H9 (cell line): ENCODE results near the gene E2F4. TPM values are rescaled to one million over a fixed set of nuclear protein-coding genes. Genes with fewer than 3 reads are reported as not detected.

Experiments
- DNase-seq: peaks from one replicate; pipeline ENCODE4 v3.0.0-alpha.2; 2017
- H2AFZ ChIP-seq: one replicate; pipeline ENCODE4 v1.6.1; 2013; ENCODE audit warnings: mild to moderate bottlenecking, low read length, control low read depth, moderate library complexity
- H2AK5ac ChIP-seq: 2 replicates; pipeline ENCODE4 v1.6.1; 2013; ENCODE audit warnings: low read length, control low read depth, mixed read lengths; ENCODE audit not compliant: insufficient read length
- H2BK120ac ChIP-seq: one replicate; pipeline ENCODE4 v1.6.1; 2013; ENCODE audit warnings: low read depth, mild to moderate bottlenecking, low read length, control low read depth, inconsistent platforms; ENCODE audit not compliant: poor library complexity, severe bottlenecking
- H2BK12ac ChIP-seq: 2 replicates; pipeline ENCODE4 v1.6.1; 2013; ENCODE audit warnings: low read length, control low read depth, mixed read lengths, low read depth; ENCODE audit not compliant: insufficient read length
- H2BK15ac ChIP-seq: 2 replicates; pipeline ENCODE4 v1.6.1; 2013; ENCODE audit warnings: low read depth, low read length, control low read depth
- H2BK20ac ChIP-seq: one replicate; pipeline ENCODE4 v1.6.1; 2013; ENCODE audit warnings: low read depth, mild to moderate bottlenecking, low read length, control low read depth, inconsistent platforms; ENCODE audit not compliant: poor library complexity, severe bottlenecking
- H2BK5ac ChIP-seq: 2 replicates; pipeline ENCODE4 v1.6.1; 2013; ENCODE audit warnings: low read length, control low read depth, mixed read lengths; ENCODE audit not compliant: insufficient read length
- H3K14ac ChIP-seq: 2 replicates; pipeline ENCODE4 v1.6.1; 2013; ENCODE audit warnings: low read length, control low read depth; ENCODE audit not compliant: insufficient read depth
- H3K18ac ChIP-seq: 2 replicates; pipeline ENCODE4 v1.6.1; 2013; ENCODE audit warnings: low read depth, mild to moderate bottlenecking, mixed read lengths, low read length, control low read depth; ENCODE audit not compliant: insufficient read length
- H3K23ac ChIP-seq: 2 replicates; pipeline ENCODE4 v1.6.1; 2013; ENCODE audit warnings: low read length, control low read depth, mixed read lengths, low read depth; ENCODE audit not compliant: insufficient read length
- H3K23me2 ChIP-seq: 2 replicates; pipeline ENCODE4 v1.6.1; 2013; ENCODE audit warnings: low read depth, mild to moderate bottlenecking, mixed read lengths, low read length, control low read depth; ENCODE audit not compliant: insufficient read length, poor library complexity, severe bottlenecking
- H3K27ac ChIP-seq: 2 replicates; pipeline ENCODE4 v1.5.1; 2013; ENCODE audit warnings: low read length, control low read depth, mixed read lengths, low read depth; ENCODE audit not compliant: insufficient read length
- H3K27me3 ChIP-seq: 2 replicates; pipeline ENCODE4 v1.6.1; 2013; ENCODE audit warnings: low read length, control low read depth, inconsistent platforms; ENCODE audit not compliant: insufficient read depth
- H3K4ac ChIP-seq: 2 replicates; pipeline ENCODE4 v1.6.1; 2013; ENCODE audit warnings: low read depth, mild to moderate bottlenecking, control low read depth, inconsistent platforms, low read length, moderate library complexity
- H3K4me1 ChIP-seq: 2 replicates; pipeline ENCODE4 v1.6.1; 2013; ENCODE audit warnings: low read length, control low read depth, inconsistent platforms; ENCODE audit not compliant: insufficient read depth
- H3K4me2 ChIP-seq: 2 replicates; pipeline ENCODE4 v1.6.1; 2013; ENCODE audit warnings: low read length, control low read depth, mixed read lengths; ENCODE audit not compliant: insufficient read length, insufficient read depth
- H3K56ac ChIP-seq: 2 replicates; pipeline ENCODE4 v1.6.1; 2013; ENCODE audit warnings: low read depth, mild to moderate bottlenecking, mixed read lengths, low read length, control low read depth; ENCODE audit not compliant: insufficient read length
- H3K79me1 ChIP-seq: 2 replicates; pipeline ENCODE4 v1.6.1; 2013; ENCODE audit warnings: low read depth, mild to moderate bottlenecking, moderate library complexity, low read length, control low read depth, inconsistent platforms; ENCODE audit not compliant: insufficient read depth, poor library complexity, severe bottlenecking
- H3K79me2 ChIP-seq: 2 replicates; pipeline ENCODE4 v1.6.1; 2013; ENCODE audit warnings: low read length, control low read depth, inconsistent platforms; ENCODE audit not compliant: insufficient read depth
- H3K9ac ChIP-seq: 2 replicates; pipeline ENCODE4 v1.6.1; 2013; ENCODE audit warnings: low read length, control low read depth, mixed read lengths; ENCODE audit not compliant: insufficient read length; ENCODE audit errors: extremely low read depth
- H3K9me3 ChIP-seq: one replicate; pipeline ENCODE4 v1.6.1; 2013; ENCODE audit warnings: low read depth, low read length, inconsistent platforms; ENCODE audit not compliant: control insufficient read depth
- H3T11ph ChIP-seq: one replicate; pipeline ENCODE4 v1.6.1; 2013; ENCODE audit warnings: mild to moderate bottlenecking, low read length, control low read depth, inconsistent platforms
- H4K20me1 ChIP-seq: one replicate; pipeline ENCODE4 v1.6.1; 2013; ENCODE audit not compliant: control insufficient read depth, insufficient read length, insufficient read depth
- H4K5ac ChIP-seq: 2 replicates; pipeline ENCODE4 v1.6.1; 2013; ENCODE audit warnings: low read depth, mild to moderate bottlenecking, mixed read lengths, low read length, control low read depth; ENCODE audit not compliant: insufficient read length
- H4K8ac ChIP-seq: replicated peaks from 2 replicates; pipeline ENCODE4 v1.6.1; 2013; ENCODE audit warnings: low read length, control low read depth, mixed read lengths, low read depth; ENCODE audit not compliant: insufficient read length
- H4K91ac ChIP-seq: 2 replicates; pipeline ENCODE4 v1.6.1; 2013; ENCODE audit warnings: low read depth, mild to moderate bottlenecking, moderate library complexity, mixed read lengths, low read length, control low read depth; ENCODE audit not compliant: insufficient read length
- H3K27ac Mint-ChIP-seq, 3 experiments: 2 replicates in 2 of 3; 3 replicates in 1 of 3; pipeline ENCODE4 v1.8.0; 2020 to 2021; ENCODE audit warnings: mixed read lengths in 3 of 3, mild to moderate bottlenecking in 1 of 3, moderate library complexity in 1 of 3
- H3K27me3 Mint-ChIP-seq: 2 replicates; pipeline ENCODE4 v1.8.0; 2021; ENCODE audit warnings: low read depth, mild to moderate bottlenecking, moderate library complexity, mixed read lengths
- H3K36me3 Mint-ChIP-seq, 3 experiments: 2 replicates in 2 of 3; 3 replicates in 1 of 3; pipeline ENCODE4 v1.8.0; 2020 to 2021; ENCODE audit warnings: low read depth in 3 of 3, mixed read lengths in 3 of 3; ENCODE audit not compliant: insufficient read depth in 1 of 3
- H3K4me1 Mint-ChIP-seq, 2 experiments: 2 replicates each; pipeline ENCODE4 v1.8.0; 2020; ENCODE audit warnings: mixed read lengths in 2 of 2
- H3K4me3 Mint-ChIP-seq, 2 experiments: 2 replicates in 1 of 2; 3 replicates in 1 of 2; pipeline ENCODE4 v1.8.0; 2020 to 2021; ENCODE audit warnings: mild to moderate bottlenecking in 2 of 2, mixed read lengths in 2 of 2, moderate library complexity in 1 of 2
- H3K9me3 Mint-ChIP-seq, 2 experiments: 2 replicates in 1 of 2; 3 replicates in 1 of 2; pipeline ENCODE4 v1.8.0; 2020; ENCODE audit warnings: mild to moderate bottlenecking in 2 of 2, mixed read lengths in 2 of 2, moderate library complexity in 1 of 2
- CTCF ChIP-seq: fragments of 200-600 bp; sonication (generic); conservative IDR thresholded peaks from 3 replicates; pipeline ENCODE4 v1.8.0; 2021; ENCODE audit warnings: antibody characterized with exemption, mild to moderate bottlenecking
- WGBS: extraction: QIAGEN DNeasy Blood & Tissue Kit; methylation state at CpG from one replicate; pipeline ENCODE4 v1.1.7; 2013; ENCODE audit warnings: missing lambda C conversion rate, low lambda C conversion rate, mixed read lengths; ENCODE audit not compliant: insufficient read length; ENCODE audit errors: extremely low coverage; 5-methylcytosine and 5-hydroxymethylcytosine counted together
- total RNA-seq: library from RNA; stranded (reverse); gene quantifications from 2 replicates; pipeline ENCODE4 v1.2.1, GENCODE V29; 2021

The E2F4 gene
- total RNA-seq, 1 experiment from 2014 or later, result 116 TPM

- H4K5ac ChIP-seq, result no peak within 1 kb of the TSS
- H3K4me1 ChIP-seq, result no peaks in the 10 kb centered on the region
- H3K27me3 ChIP-seq, result peaks cover 33% of the 10 kb centered on the region
- H3K14ac ChIP-seq, result no peak within 1 kb of the TSS; the same call in 1 of the 2 replicates
- H3K79me1 ChIP-seq, result no peaks in the 10 kb centered on the region
- H3K9me3 Mint-ChIP-seq, result peaks cover 0 to 5% of the 10 kb centered on the region in 2 experiments; a peak in 3 of 5 replicates
- H3K23ac ChIP-seq, result no peak within 1 kb of the TSS
- H3K27ac Mint-ChIP-seq, result peak within 1 kb of the TSS in 2 of 3 experiments; percentile 13 to 28; a peak in 1 of 7 replicates
- H3K4me3 Mint-ChIP-seq, result peak within 1 kb of the TSS; percentile 65 to 80
- H2BK5ac ChIP-seq, result no peak within 1 kb of the TSS
- no peaks in the 10 kb centered on the region for H3K9me3 ChIP-seq
- no peak within 1 kb of the TSS for H2AK5ac ChIP-seq
- no CpG with 5 or more reads among the region's 34 CpGs for WGBS
- H3K27me3 Mint-ChIP-seq, result peaks cover 50% of the 10 kb centered on the region
- no peak within 1 kb of the TSS for H2BK20ac ChIP-seq
- no peaks in the 10 kb centered on the region for H4K20me1 ChIP-seq
- peak within 1 kb of the TSS; percentile 46 for H3K18ac ChIP-seq
- no peak within 1 kb of the TSS for H2BK120ac ChIP-seq
- peaks cover 15% of the 10 kb centered on the region for H3K23me2 ChIP-seq
- no peak within 1 kb of the TSS for H4K8ac ChIP-seq
- no peak within 1 kb of the TSS for H3K4ac ChIP-seq
- no peak within 1 kb of the TSS for H2BK12ac ChIP-seq
- no peak within 1 kb of the TSS for H2BK15ac ChIP-seq
- peaks cover 10 to 16% of the 10 kb centered on the region in 2 experiments for H3K4me1 Mint-ChIP-seq
- H3K36me3 Mint-ChIP-seq, result peaks cover 10 to 32% (median 30%) of the 10 kb centered on the region in 3 experiments
- H3T11ph ChIP-seq, result no peak within 1 kb of the TSS
- H3K9ac ChIP-seq, result no peak within 1 kb of the TSS
- DNase-seq, result peak; percentile 82
- TF ChIP-seq CTCF, result no peak
- no peak within 1 kb of the TSS for H3K27ac ChIP-seq
- no peak within 1 kb of the TSS for H3K56ac ChIP-seq
- no peaks in the 10 kb centered on the region for H3K79me2 ChIP-seq
- peak within 1 kb of the TSS; percentile 57 for H2AFZ ChIP-seq
- H3K4me2 ChIP-seq, result peak within 1 kb of the TSS; percentile 65
- no peak within 1 kb of the TSS for H4K91ac ChIP-seq
Observed at GRCh38 chr16:67150833-67151396, 41.0 kb upstream of the E2F4 start, which contains the start of gene B3GNT9. TSS of gene B3GNT9 (minus strand) at chr16:67150998. CDS start at chr16:67150485, 513 bp downstream.
